Mammary epithelial cell (primary cell): Measurements from ENCODE around the gene TMIGD1.

ENCODE experiments used
- CTCF ChIP-seq, 2 donors: IDR thresholded peaks in 1 of 2; conservative IDR thresholded peaks in 1 of 2; 2 replicates each; pipeline ENCODE4 v1.5.1; 2011 to 2012; ENCODE audit warnings: inconsistent platforms in 2 of 2, low read length in 2 of 2, mild to moderate bottlenecking in 2 of 2, control low read depth in 1 of 2, low read depth in 1 of 2; ENCODE audit not compliant: insufficient read depth in 1 of 2; ENCODE audit errors: extremely low read depth in 1 of 2
- EZH2 ChIP-seq: IDR thresholded peaks from 2 replicates; pipeline ENCODE4 v1.6.1; 2012; ENCODE audit warnings: low read length, inconsistent platforms, borderline replicate concordance

- no peak for TF ChIP-seq CTCF (conservative IDR thresholded peaks at IDR 0.05 in 1 of 2, IDR thresholded peaks at IDR 0.05 in 1 of 2; ENCODE audit: extremely low read depth in 1 of 2, insufficient read depth in 1 of 2, low read depth in 1 of 2, low read length in 2 of 2)
- TF ChIP-seq EZH2, result no peak
These were observed 18.8 kb downstream of the TMIGD1 start for GRCh38 chr17:30315106-30315505.
